Erythroblast (primary cell): Measurements from ENCODE around the gene UBE3C.

Source experiments
- GATA1 ChIP-seq: IDR thresholded peaks from 2 replicates; pipeline ENCODE4 v1.6.1; 2011; ENCODE audit warnings: low read depth, mild to moderate bottlenecking, control low read depth, low read length, moderate library complexity
- POLR2A ChIP-seq: IDR thresholded peaks from 2 replicates; pipeline ENCODE4 v1.6.1; 2011; ENCODE audit warnings: mild to moderate bottlenecking, low read length

DNA sequence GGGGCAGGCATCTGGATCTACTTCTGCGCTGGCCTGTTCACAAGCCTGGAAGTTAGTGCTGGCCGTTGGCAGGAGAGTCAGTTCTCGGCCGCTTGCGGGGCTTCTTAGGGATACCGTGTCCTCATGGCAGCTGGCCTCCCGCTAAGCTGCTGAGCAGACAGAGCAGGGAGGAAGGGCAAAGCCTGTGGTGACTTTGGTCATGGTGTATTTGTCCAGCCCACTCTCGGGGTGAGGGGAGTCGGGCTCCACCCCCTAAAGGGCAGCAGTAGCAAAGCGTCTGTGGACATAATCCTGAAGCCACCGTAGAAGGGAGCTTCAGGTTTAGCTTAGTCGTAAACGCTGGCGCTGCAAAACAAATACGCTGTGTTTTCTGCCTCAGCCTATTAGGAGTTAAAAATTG, 12.2 kb downstream of the UBE3C start:
- TF ChIP-seq POLR2A (no peak), GATA1 (no peak)
